Ascending aorta (tissue), 2 donors: Measurements from ENCODE around the gene LRRC8A. TPM values are rescaled to one million over a fixed set of nuclear protein-coding genes. Genes with fewer than 3 reads are reported as not detected.

Source experiments
- DNase-seq, 2 donors: peaks; one replicate each; pipeline ENCODE4 v3.0.0-alpha.2; 2019; ENCODE audit warnings: low spot score in 2 of 2
- H3K27ac ChIP-seq, 2 donors: fragments of 200-600 bp; sonication (generic); one replicate each; pipeline ENCODE4 v1.5.1; 2016 to 2017; ENCODE audit warnings: mild to moderate bottlenecking in 1 of 2
- H3K27me3 ChIP-seq: fragments of 200-600 bp; sonication (generic); one replicate; pipeline ENCODE4 v1.5.1; 2017
- H3K36me3 ChIP-seq, 2 donors: fragments of 200-600 bp; sonication (generic); one replicate each; pipeline ENCODE4 v1.5.1; 2016
- H3K4me1 ChIP-seq, 2 donors: fragments of 200-600 bp; sonication (generic); one replicate each; pipeline ENCODE4 v1.5.1; 2016 to 2017; ENCODE audit warnings: mild to moderate bottlenecking in 1 of 2
- H3K4me3 ChIP-seq, 2 donors: fragments of 200-600 bp; sonication (generic); one replicate each; pipeline ENCODE4 v1.5.1; 2016 to 2017; ENCODE audit warnings: mild to moderate bottlenecking in 1 of 2
- H3K9me3 ChIP-seq, 2 donors: fragments of 200-600 bp; sonication (generic); one replicate each; pipeline ENCODE4 v1.5.1; 2016
- CTCF ChIP-seq, 3 experiments: fragments of 200-600 bp in 2 of 3; fragments of 450-650 bp in 1 of 3; sonication (generic) in 2 of 3; IDR thresholded peaks; one replicate each; pipeline ENCODE4 v1.5.1; 2016 to 2019; ENCODE audit warnings: antibody characterized with exemption in 3 of 3, mild to moderate bottlenecking in 1 of 3, moderate library complexity in 1 of 3
- intact Hi-C: fragments of 100-400 bp; cut with DNase I; formaldehyde crosslinking; loops from one replicate; pipeline ENCODE4 v1.15.1; 2023
- total RNA-seq: library from RNA; depleted of rRNA; stranded (reverse); fragments of >200 nt; gene quantifications from one replicate; pipeline ENCODE4 v1.1.0, GENCODE V29; 2016

The LRRC8A gene
- total RNA-seq: 227 TPM

GRCh38 chr9:128881884-128882676 is at the start of gene LRRC8A, which contains the start of gene KYAT1:
TSS of gene LRRC8A (plus strand) at chr9:128882133. CDS start at chr9:128907165, 25,032 bp downstream.
TSS of gene KYAT1 (minus strand) at chr9:128881950. CDS start at chr9:128845405, 36,545 bp downstream.
- Histone ChIP-seq H3K4me1 (peaks cover 25 to 46% of the 10 kb centered on the region in 2 donors), H3K27ac (peak within 1 kb of the TSS; percentile 96 to 98), H3K36me3 (peaks cover 15 to 26% of the 10 kb centered on the region in 2 donors), H3K4me3 (peak within 1 kb of the TSS; percentile 89 to 90), H3K27me3 (no peaks in the 10 kb centered on the region), H3K9me3 (no peaks in the 10 kb centered on the region)
- peak in 1 of 3 experiments; percentile 4 for TF ChIP-seq CTCF (IDR thresholded peaks at IDR 0.05)
- intact Hi-C loops: loop anchor here (1.0 to 2.0 kb wide), 3 partner anchors 38 to 65 kb away; partner anchors contain the start of genes DOLK, NUP188, PHYHD1 and SPOUT1
- peak; percentile 93 to 99 for DNase-seq

GRCh38 chr9:128833696-128834095 is 48.2 kb upstream of the LRRC8A start:
- Histone ChIP-seq H3K4me3 (no peak overlapping the region), H3K4me1 (peaks cover 9 to 10% of the 10 kb centered on the region in 2 donors), H3K27me3 (no peaks in the 10 kb centered on the region), H3K9me3 (no peaks in the 10 kb centered on the region), H3K27ac (no peak overlapping the region), H3K36me3 (peaks cover 15 to 18% of the 10 kb centered on the region in 2 donors)
- TF ChIP-seq CTCF (IDR thresholded peaks at IDR 0.05): no peak
- DNase-seq: no peak
- intact Hi-C loops: no loop called here

GRCh38 chr9:128835246-128836210 is 46.4 kb upstream of the LRRC8A start:
- DNase-seq: no peak

GRCh38 chr9:128836509-128837145 is 45.3 kb upstream of the LRRC8A start:
- no peak overlapping the region for H3K27ac ChIP-seq
- no peaks in the 10 kb centered on the region for H3K4me1 ChIP-seq
- TF ChIP-seq CTCF (IDR thresholded peaks at IDR 0.05): no peak
- no peaks in the 10 kb centered on the region for H3K27me3 ChIP-seq
- H3K9me3 ChIP-seq: no peaks in the 10 kb centered on the region
- no peak for DNase-seq
- intact Hi-C loops: no loop called here
- H3K36me3 ChIP-seq: peaks cover 15 to 18% of the 10 kb centered on the region in 2 donors
- no peak overlapping the region for H3K4me3 ChIP-seq

More at GRCh38 chr9:128835246-128836210, 46.4 kb upstream of the LRRC8A start:
- Histone ChIP-seq H3K36me3 (peaks cover 15 to 18% of the 10 kb centered on the region in 2 donors), H3K4me1 (no peaks in the 10 kb centered on the region), H3K4me3 (no peak overlapping the region), H3K27ac (no peak overlapping the region), H3K9me3 (no peaks in the 10 kb centered on the region), H3K27me3 (no peaks in the 10 kb centered on the region)
- TF ChIP-seq CTCF (IDR thresholded peaks at IDR 0.05): no peak
- intact Hi-C loops: no loop called here

- intact Hi-C loops: no loop called here
- H3K36me3 ChIP-seq: peaks cover 22% of the 10 kb centered on the region in 2 donors
These were observed 43.6 kb upstream of the LRRC8A start for GRCh38 chr9:128838338-128838737.

More at GRCh38 chr9:128838338-128838737, 43.6 kb upstream of the LRRC8A start:
- no peak overlapping the region for H3K27ac ChIP-seq
- TF ChIP-seq CTCF (IDR thresholded peaks at IDR 0.05): no peak
- H3K9me3 ChIP-seq: no peaks in the 10 kb centered on the region
- no peaks in the 10 kb centered on the region for H3K27me3 ChIP-seq
- H3K4me1 ChIP-seq: no peaks in the 10 kb centered on the region
- no peak for DNase-seq
- H3K4me3 ChIP-seq: no peak overlapping the region
